HepG2 (cell line): Measurements from ENCODE around the gene MFGE8. TPM values are rescaled to one million over a fixed set of nuclear protein-coding genes. Genes with fewer than 3 reads are reported as not detected.

Experiments
- ATAC-seq: fragments of 200-7000 bp; cut with Tn5 transposase; 3 replicates; pipeline ENCODE4 v1.9.1; 2020; ENCODE audit warnings: mild to moderate bottlenecking, moderate library complexity
- BruUV-seq: library from RNA; stranded (reverse); fragments of 400-500 nt; replicated peaks from 2 replicates; lab custom pipeline; 2021; lab: Mats Ljungman, UMichigan
- CTCF ChIA-PET: fragments of 300-600 bp; formaldehyde crosslinking; extraction: SDS; loops from one replicate; lab custom pipeline; 2021; ENCODE audit warnings: low total read pairs, inconsistent platforms, low intra/inter-chr PET ratio; lab: Yijun Ruan, JAX
- POLR2A ChIA-PET: fragments of 350-600 bp; sonication (Branson Sonifier 250); formaldehyde crosslinking; loops from one replicate; lab custom pipeline; 2020; ENCODE audit warnings: antibody characterized with exemption, inconsistent platforms; lab: Yijun Ruan, JAX
- DNase-seq: peaks from one replicate; pipeline ENCODE4 v3.0.0-alpha.2; 2015; ENCODE audit warnings: low spot score
- FAIRE-seq: peaks from 3 replicates; lab custom pipeline; 2011; peaks lifted over from hg19 to GRCh38; lab: Jason Lieb, UNC
- H2AFZ ChIP-seq: one replicate; pipeline ENCODE4 v1.6.1; 2011; ENCODE audit warnings: low read length, inconsistent platforms
- H3K27ac ChIP-seq: fragments of 300-600 bp; 3 replicates; pipeline ENCODE4 v1.8.0; 2011; ENCODE audit warnings: mixed run types, mild to moderate bottlenecking, mixed read lengths, low read length, inconsistent platforms; ENCODE audit not compliant: insufficient read depth; ENCODE audit errors: extremely low read length
- H3K27me3 ChIP-seq, 2 experiments: fragments of 200-600 bp in 1 of 2; 2 replicates in 1 of 2; 3 replicates in 1 of 2; pipeline versions ENCODE4 v1.6.0 to v1.8.0; 2011; ENCODE audit warnings: low read length in 2 of 2, mild to moderate bottlenecking in 2 of 2, moderate library complexity in 2 of 2, inconsistent platforms in 1 of 2; ENCODE audit not compliant: insufficient read depth in 2 of 2, control insufficient read depth in 1 of 2
- H3K36me3 ChIP-seq, 2 experiments: fragments of 200-600 bp in 1 of 2; replicated peaks in 1 of 2; 2 replicates in 1 of 2; 3 replicates in 1 of 2; pipeline versions ENCODE4 v1.5.1 to v1.8.0; 2011; ENCODE audit warnings: low read length in 2 of 2, inconsistent platforms in 1 of 2; ENCODE audit not compliant: insufficient read depth in 2 of 2, control insufficient read depth in 1 of 2
- H3K4me1 ChIP-seq: 2 replicates; pipeline ENCODE4 v1.5.1; 2012; ENCODE audit warnings: low read length, inconsistent platforms; ENCODE audit not compliant: insufficient read depth
- H3K4me2 ChIP-seq: 2 replicates; pipeline ENCODE4 v1.6.0; 2011; ENCODE audit warnings: low read depth, low read length, inconsistent platforms
- H3K4me3 ChIP-seq, 3 experiments: fragments of 200-600 bp in 1 of 3; sonication (generic), shearing (Covaris generic) in 1 of 3; replicated peaks in 1 of 3; 2 replicates each; pipeline ENCODE4 v1.5.1; 2011 to 2016; ENCODE audit warnings: low read length in 3 of 3, inconsistent platforms in 2 of 3, low read depth in 2 of 3, mild to moderate bottlenecking in 2 of 3, control low read depth in 1 of 3, mixed read lengths in 1 of 3; ENCODE audit not compliant: insufficient read depth in 1 of 3
- H3K79me2 ChIP-seq: one replicate; pipeline ENCODE4 v1.6.1; 2011; ENCODE audit warnings: low read length, inconsistent platforms; ENCODE audit not compliant: insufficient read depth
- H3K9ac ChIP-seq: 2 replicates; pipeline ENCODE4 v1.6.0; 2011; ENCODE audit warnings: mild to moderate bottlenecking, low read depth, low read length, inconsistent platforms; ENCODE audit not compliant: insufficient read depth
- H3K9me3 ChIP-seq: 2 replicates; pipeline ENCODE4 v1.5.1; 2012; ENCODE audit warnings: mild to moderate bottlenecking, low read length
- H4K20me1 ChIP-seq: 2 replicates; pipeline ENCODE4 v1.6.0; 2011; ENCODE audit warnings: inconsistent platforms, mild to moderate bottlenecking, low read length, moderate library complexity; ENCODE audit not compliant: insufficient read depth
- ARNT ChIP-seq: fragments of 450-650 bp; IDR thresholded peaks from 2 replicates; pipeline ENCODE4 v1.6.1; 2017
- CERS6 ChIP-seq: sonication (generic); formaldehyde crosslinking; IDR thresholded peaks from 2 replicates; pipeline ENCODE4 v1.5.0; 2020; ENCODE audit warnings: missing genetic modification reagents
- FOXM1 ChIP-seq: sonication (generic); formaldehyde crosslinking; IDR thresholded peaks from 2 replicates; pipeline ENCODE4 v1.5.0; 2020; ENCODE audit warnings: missing genetic modification reagents
- HOXA3 ChIP-seq: sonication (generic); formaldehyde crosslinking; IDR thresholded peaks from 2 replicates; pipeline ENCODE4 v1.5.0; 2020; ENCODE audit warnings: missing genetic modification reagents
- KAT8 ChIP-seq: IDR thresholded peaks from 2 replicates; pipeline ENCODE4 v1.6.1; 2016; ENCODE audit warnings: missing genetic modification reagents, missing compliant biosample characterization
- NFE2L1 ChIP-seq: sonication (generic); formaldehyde crosslinking; IDR thresholded peaks from 2 replicates; pipeline ENCODE4 v1.4.0; 2020; ENCODE audit warnings: missing genetic modification reagents, mild to moderate bottlenecking, borderline replicate concordance
- PRPF4 ChIP-seq: fragments of 200-400 bp; formaldehyde crosslinking; IDR thresholded peaks from 2 replicates; pipeline ENCODE4 v1.6.1; 2016; ENCODE audit warnings: low read length, low read depth; ENCODE audit not compliant: poor library complexity, severe bottlenecking
- SAP130 ChIP-seq: IDR thresholded peaks from 2 replicates; pipeline ENCODE4 v1.6.1; 2016; ENCODE audit warnings: low read depth
- STAT5B ChIP-seq: sonication (generic); formaldehyde crosslinking; IDR thresholded peaks from 2 replicates; pipeline ENCODE4 v1.4.0; 2020; ENCODE audit warnings: missing genetic modification reagents
- TOPORS ChIP-seq: sonication (generic); formaldehyde crosslinking; IDR thresholded peaks from 2 replicates; pipeline ENCODE4 v1.8.0; 2023; ENCODE audit warnings: mild to moderate bottlenecking, missing genetic modification reagents
- ZBTB3 ChIP-seq: sonication (generic); formaldehyde crosslinking; IDR thresholded peaks from 2 replicates; pipeline ENCODE4 v1.4.0; 2020; ENCODE audit warnings: low read depth, mild to moderate bottlenecking, moderate library complexity, missing genetic modification reagents, borderline replicate concordance
- ZHX1 ChIP-seq: sonication (generic); formaldehyde crosslinking; IDR thresholded peaks from 2 replicates; pipeline ENCODE4 v1.8.1; 2022; ENCODE audit warnings: low read depth, mild to moderate bottlenecking, missing genetic modification reagents
- ZNF12 ChIP-seq: sonication (generic); formaldehyde crosslinking; IDR thresholded peaks from 2 replicates; pipeline ENCODE4 v1.5.0; 2020; ENCODE audit warnings: missing genetic modification reagents
- ZNF224 ChIP-seq: sonication (generic); formaldehyde crosslinking; IDR thresholded peaks from 2 replicates; pipeline ENCODE4 v1.5.0; 2020; ENCODE audit warnings: mild to moderate bottlenecking, missing genetic modification reagents
- ZNF367 ChIP-seq: sonication (generic); formaldehyde crosslinking; IDR thresholded peaks from 2 replicates; pipeline ENCODE4 v1.4.0; 2020; ENCODE audit warnings: missing genetic modification reagents, borderline replicate concordance
- ZNF564 ChIP-seq: sonication (generic); formaldehyde crosslinking; IDR thresholded peaks from 2 replicates; pipeline ENCODE4 v1.8.1; 2023; ENCODE audit warnings: mild to moderate bottlenecking, missing genetic modification reagents
- ZNF577 ChIP-seq: sonication (generic); formaldehyde crosslinking; IDR thresholded peaks from 2 replicates; pipeline ENCODE4 v1.4.0; 2020; ENCODE audit warnings: mild to moderate bottlenecking, low read depth, missing genetic modification reagents, borderline replicate concordance
- WGBS: methylation state at CpG from one replicate; pipeline ENCODE4 v1.1.6; 2017; ENCODE audit warnings: low lambda C conversion rate; 5-methylcytosine and 5-hydroxymethylcytosine counted together
- in situ Hi-C: cut with HindIII; loops from 2 replicates; pipeline ENCODE4 v1.10.0; 2017; ENCODE audit warnings: low pct_unique_long_range_greater_than_20kb; ENCODE audit not compliant: extremely low pct_ligation_motif_present
- intact Hi-C: fragments of 100-400 bp; cut with micrococcal nuclease; formaldehyde crosslinking; loops from one replicate; pipeline ENCODE4 v1.10.0; 2022; ENCODE audit not compliant: unreplicated experiment
- polyA plus RNA-seq, 8 experiments: library from polyadenylated mRNA; depleted of rRNA in 3 of 8; stranded (reverse) in 7 of 8; unstranded in 1 of 8; fragments of >200 nt; fragmentation: Illumina TruSeq in 4 of 8; extraction: Trizol in 4 of 8; gene quantifications; 2 replicates each; pipeline versions ENCODE4 v1.2.1 to v1.2.3, GENCODE V29; 2011 to 2016; ENCODE audit warnings: low read depth in 4 of 8, missing spikeins in 1 of 8, mixed read lengths in 1 of 8; ENCODE audit not compliant: insufficient read depth in 1 of 8
- total RNA-seq, 5 experiments: library from RNA; depleted of rRNA; stranded (reverse); fragments of >200 nt; fragmentation: Illumina TruSeq; extraction: Trizol; gene quantifications; 2 replicates each; pipeline ENCODE4 v1.2.3, GENCODE V29; 2016; ENCODE audit warnings: low read depth in 1 of 5

The MFGE8 gene
- total and polyA plus RNA-seq, 2 of the 13 experiments (the other 11 are each of a cell fraction or from before 2014, with no cell fraction given) = 3.4 to 22.1 TPM

GRCh38 chr15:88896333-88897033 is 16.7 kb downstream of the MFGE8 start:
- ATAC-seq = 0 out of 3 replicates have a peak, but pooled peaks have one; percentile 5

More at GRCh38 chr15:88896333-88897033, 16.7 kb downstream of the MFGE8 start:
- Histone ChIP-seq H3K4me2 (no peak overlapping the region), H3K27me3 (peaks cover 6 to 26% of the 10 kb centered on the region in 2 experiments), H3K9ac (no peak overlapping the region), H3K4me1 (peaks cover 36% of the 10 kb centered on the region), H3K27ac (no peak overlapping the region), H4K20me1 (no peaks in the 10 kb centered on the region), H3K36me3 (no peaks in the 10 kb centered on the region), H3K4me3 (no peak overlapping the region), H3K9me3 (no peaks in the 10 kb centered on the region), H2AFZ (no peak overlapping the region), H3K79me2 (no peaks in the 10 kb centered on the region)
- WGBS = 21% methylated on average over 5 of the region's 8 CpGs
- no peak for DNase-seq
- intact Hi-C loops = loop anchor here (10.0 kb wide), 1 partner anchor 278 kb away; no protein-coding TSS in a partner anchor
- CTCF ChIA-PET = no interaction called here
- POLR2A ChIA-PET = no interaction called here
- no peak for FAIRE-seq
- in situ Hi-C loops = no loop called here
- no peak for TF ChIP-seq HOXA3 (CRISPR knock-in tag)
- no peak for TF ChIP-seq ZNF564 (CRISPR knock-in tag)
- TF ChIP-seq ZNF577 (CRISPR knock-in tag) = no peak
- TF ChIP-seq FOXM1 (CRISPR knock-in tag) = no peak
- TF ChIP-seq CERS6 = no peak
- no peak for TF ChIP-seq ZHX1 (CRISPR knock-in tag)
- no peak for TF ChIP-seq ZNF224 (CRISPR knock-in tag)
- TF ChIP-seq ZNF367 (CRISPR knock-in tag) = no peak
- TF ChIP-seq ZNF12 (CRISPR knock-in tag) = no peak
- TF ChIP-seq SAP130 (CRISPR knock-in tag) = no peak
- no peak for TF ChIP-seq ARNT
- no peak for TF ChIP-seq ZBTB3 (CRISPR knock-in tag)
- no peak for TF ChIP-seq KAT8 (CRISPR knock-in tag)
- TF ChIP-seq NFE2L1 (CRISPR knock-in tag) = no peak
- no peak for TF ChIP-seq PRPF4
- TF ChIP-seq STAT5B = no peak
- TF ChIP-seq TOPORS (CRISPR knock-in tag) = no peak
- no TSS peak for BruUV-seq
